HL-60 (cell line): ENCODE measurements around the gene FGGY.

Source experiments
- CTCF ChIP-seq: IDR thresholded peaks from one replicate; pipeline ENCODE4 v1.5.1; 2011; ENCODE audit warnings: low read length, control low read depth, inconsistent platforms; ENCODE audit not compliant: insufficient read depth
- POLR2AphosphoS5 ChIP-seq: IDR thresholded peaks from 2 replicates; pipeline ENCODE4 v1.6.1; 2012; ENCODE audit warnings: low read depth
- TF ChIP-seq, protein P1 (sequence below): IDR thresholded peaks from 2 replicates; pipeline ENCODE4 v1.6.1; 2012; ENCODE audit warnings: low read depth; ENCODE audit not compliant: insufficient replicate concordance

GRCh38 chr1:59596432-59596831 is 299.5 kb downstream of the FGGY start:
- TF ChIP-seq CTCF (no peak), POLR2AphosphoS5 (no peak)
- TF ChIP-seq, protein P1, sequence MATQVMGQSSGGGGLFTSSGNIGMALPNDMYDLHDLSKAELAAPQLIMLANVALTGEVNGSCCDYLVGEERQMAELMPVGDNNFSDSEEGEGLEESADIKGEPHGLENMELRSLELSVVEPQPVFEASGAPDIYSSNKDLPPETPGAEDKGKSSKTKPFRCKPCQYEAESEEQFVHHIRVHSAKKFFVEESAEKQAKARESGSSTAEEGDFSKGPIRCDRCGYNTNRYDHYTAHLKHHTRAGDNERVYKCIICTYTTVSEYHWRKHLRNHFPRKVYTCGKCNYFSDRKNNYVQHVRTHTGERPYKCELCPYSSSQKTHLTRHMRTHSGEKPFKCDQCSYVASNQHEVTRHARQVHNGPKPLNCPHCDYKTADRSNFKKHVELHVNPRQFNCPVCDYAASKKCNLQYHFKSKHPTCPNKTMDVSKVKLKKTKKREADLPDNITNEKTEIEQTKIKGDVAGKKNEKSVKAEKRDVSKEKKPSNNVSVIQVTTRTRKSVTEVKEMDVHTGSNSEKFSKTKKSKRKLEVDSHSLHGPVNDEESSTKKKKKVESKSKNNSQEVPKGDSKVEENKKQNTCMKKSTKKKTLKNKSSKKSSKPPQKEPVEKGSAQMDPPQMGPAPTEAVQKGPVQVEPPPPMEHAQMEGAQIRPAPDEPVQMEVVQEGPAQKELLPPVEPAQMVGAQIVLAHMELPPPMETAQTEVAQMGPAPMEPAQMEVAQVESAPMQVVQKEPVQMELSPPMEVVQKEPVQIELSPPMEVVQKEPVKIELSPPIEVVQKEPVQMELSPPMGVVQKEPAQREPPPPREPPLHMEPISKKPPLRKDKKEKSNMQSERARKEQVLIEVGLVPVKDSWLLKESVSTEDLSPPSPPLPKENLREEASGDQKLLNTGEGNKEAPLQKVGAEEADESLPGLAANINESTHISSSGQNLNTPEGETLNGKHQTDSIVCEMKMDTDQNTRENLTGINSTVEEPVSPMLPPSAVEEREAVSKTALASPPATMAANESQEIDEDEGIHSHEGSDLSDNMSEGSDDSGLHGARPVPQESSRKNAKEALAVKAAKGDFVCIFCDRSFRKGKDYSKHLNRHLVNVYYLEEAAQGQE: no peak
